GM12874 (cell line): ENCODE results near the gene SOX5.

Source experiments
- TF ChIP-seq, protein P1 (sequence below): IDR thresholded peaks from 2 replicates; pipeline ENCODE4 v1.5.1; 2011; ENCODE audit warnings: low read depth, mild to moderate bottlenecking, control low read depth, low read length, moderate library complexity; ENCODE audit not compliant: insufficient read depth

Gene SOX5

DNA sequence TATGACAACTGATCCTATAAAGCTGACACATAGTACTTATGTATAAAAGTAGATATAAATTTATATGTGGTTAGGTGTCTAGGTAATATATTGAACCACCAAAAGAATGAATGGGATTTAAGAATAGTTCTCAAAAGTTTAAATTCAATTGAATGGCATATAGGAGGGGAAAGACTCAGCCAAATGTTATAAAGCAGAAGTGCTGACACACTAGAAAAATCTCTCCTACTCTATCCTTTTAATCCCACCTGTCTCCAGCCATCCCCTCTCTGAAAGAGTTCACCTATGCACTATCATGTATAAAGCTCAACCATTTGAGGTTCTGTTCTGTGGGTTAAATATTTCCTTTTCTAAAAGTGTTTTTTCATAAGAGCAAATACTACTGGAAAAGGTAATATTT lies 400.7 kb downstream of the SOX5 start:
- TF ChIP-seq, protein P1, sequence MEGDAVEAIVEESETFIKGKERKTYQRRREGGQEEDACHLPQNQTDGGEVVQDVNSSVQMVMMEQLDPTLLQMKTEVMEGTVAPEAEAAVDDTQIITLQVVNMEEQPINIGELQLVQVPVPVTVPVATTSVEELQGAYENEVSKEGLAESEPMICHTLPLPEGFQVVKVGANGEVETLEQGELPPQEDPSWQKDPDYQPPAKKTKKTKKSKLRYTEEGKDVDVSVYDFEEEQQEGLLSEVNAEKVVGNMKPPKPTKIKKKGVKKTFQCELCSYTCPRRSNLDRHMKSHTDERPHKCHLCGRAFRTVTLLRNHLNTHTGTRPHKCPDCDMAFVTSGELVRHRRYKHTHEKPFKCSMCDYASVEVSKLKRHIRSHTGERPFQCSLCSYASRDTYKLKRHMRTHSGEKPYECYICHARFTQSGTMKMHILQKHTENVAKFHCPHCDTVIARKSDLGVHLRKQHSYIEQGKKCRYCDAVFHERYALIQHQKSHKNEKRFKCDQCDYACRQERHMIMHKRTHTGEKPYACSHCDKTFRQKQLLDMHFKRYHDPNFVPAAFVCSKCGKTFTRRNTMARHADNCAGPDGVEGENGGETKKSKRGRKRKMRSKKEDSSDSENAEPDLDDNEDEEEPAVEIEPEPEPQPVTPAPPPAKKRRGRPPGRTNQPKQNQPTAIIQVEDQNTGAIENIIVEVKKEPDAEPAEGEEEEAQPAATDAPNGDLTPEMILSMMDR = no peak

DNA sequence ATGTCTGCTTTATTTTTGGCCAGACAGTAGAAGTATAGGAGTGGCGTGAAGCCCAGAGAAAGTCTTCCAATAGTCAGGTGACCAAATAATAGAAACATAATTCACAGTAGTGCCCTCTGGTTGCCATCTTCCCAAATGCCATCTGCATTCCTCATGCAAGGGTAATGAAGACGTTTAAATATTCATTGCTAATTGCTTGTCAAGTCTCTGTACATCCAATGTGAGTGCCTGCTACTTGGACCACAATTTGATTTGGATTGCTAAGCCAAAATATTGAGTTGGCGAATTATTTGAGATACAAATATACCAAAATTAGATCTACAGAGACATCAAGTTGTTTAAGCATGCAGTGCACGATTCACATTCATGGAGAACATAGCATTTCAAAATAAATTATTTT lies 402.7 kb downstream of the SOX5 start:
- TF ChIP-seq, protein P1 = no peak

DNA sequence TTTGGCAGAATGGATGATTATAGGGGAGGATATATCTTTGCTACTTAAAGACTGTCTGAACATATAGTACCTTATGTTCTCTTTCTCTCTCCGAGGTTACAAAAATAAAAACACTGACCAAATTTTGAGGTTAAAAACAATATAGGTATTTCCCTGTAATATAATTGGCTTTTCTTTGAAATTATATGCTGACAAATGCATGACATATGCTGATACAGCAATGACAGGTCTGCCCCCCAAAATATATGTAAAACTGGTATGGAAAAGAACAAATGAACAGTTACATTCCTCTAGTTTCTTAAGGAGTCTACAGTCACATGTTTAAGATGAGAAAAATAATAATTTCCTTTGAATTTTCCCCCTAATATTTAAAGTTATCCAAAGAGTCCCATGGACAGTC lies 405.7 kb downstream of the SOX5 start:
- TF ChIP-seq, protein P1 = no peak

DNA sequence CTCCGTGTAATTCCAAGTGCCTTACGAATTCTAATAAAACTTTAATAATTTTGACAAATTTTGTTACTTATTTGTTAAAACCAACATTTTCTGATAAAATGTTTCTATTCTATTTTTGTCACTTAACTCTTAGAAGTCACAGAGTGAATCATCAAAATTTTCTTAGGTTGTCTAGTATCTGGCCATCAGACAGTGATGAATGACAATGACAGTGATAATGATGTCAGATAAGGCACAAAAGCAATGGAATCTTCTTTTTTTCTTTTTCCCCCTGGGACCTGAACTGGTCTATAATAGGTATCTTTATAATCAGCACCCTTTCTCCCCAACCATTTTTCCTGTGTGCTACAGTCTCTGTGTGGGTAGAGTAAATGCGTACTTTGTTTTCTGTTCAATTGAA lies 407.3 kb downstream of the SOX5 start:
- TF ChIP-seq, protein P1 = no peak

DNA sequence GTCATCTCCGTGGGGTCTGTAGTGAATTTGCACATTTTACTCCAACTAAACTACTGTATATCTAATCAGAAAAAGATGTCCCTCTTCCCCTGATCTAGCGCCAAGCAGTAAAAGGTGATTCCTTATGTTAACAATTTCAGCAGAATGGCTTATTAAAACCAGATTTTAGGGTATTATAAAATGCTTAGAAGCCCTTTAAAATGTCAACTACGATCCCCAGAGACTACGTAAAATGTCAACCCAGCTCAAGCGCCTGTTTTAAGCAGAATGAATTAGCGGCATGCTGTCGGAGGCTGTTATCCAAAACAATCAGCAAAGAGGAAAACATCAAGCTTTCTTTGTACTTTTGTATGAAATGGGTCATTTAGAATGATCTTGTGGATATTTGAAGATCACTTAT lies 408.9 kb downstream of the SOX5 start:
- TF ChIP-seq, protein P1 = no peak

DNA sequence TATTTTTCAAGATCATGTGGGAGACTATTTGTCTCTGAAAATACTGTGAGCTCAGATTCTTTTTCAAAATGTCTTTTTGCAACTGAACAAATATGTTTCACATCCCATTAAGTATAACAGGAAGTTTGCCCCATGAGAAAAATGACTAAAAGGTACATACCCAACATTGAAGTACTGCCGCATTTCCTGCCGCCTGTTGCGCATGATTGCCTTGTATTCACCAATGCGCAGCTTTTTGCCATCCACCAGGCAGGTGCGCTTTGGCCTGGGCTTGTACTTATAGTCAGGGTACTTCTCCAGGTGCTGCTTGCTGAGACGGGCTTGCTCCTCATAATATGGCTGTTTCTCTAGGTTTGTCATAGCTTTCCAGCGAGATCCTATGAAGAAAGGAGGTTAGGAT lies 413.2 kb downstream of the SOX5 start:
- TF ChIP-seq, protein P1 = no peak

DNA sequence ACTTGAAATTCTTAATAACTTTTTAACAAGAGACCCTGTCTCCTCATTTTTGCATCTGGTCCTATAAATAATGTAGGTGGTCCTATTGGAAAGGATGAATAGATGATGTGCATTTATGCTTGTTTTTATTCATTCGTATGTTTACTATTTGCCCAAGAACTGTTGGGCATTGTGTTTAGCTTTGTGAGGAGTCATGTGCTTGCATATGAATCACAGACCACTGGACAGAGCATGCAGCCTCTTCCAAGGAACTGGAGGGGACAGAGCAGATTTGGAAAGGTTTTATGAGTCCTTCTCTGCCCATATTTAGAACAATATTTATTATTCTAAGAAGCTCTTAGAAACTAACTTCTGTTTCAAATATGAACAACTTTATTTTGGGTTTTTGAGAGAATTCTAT lies 414.0 kb downstream of the SOX5 start:
- TF ChIP-seq, protein P1 = no peak

DNA sequence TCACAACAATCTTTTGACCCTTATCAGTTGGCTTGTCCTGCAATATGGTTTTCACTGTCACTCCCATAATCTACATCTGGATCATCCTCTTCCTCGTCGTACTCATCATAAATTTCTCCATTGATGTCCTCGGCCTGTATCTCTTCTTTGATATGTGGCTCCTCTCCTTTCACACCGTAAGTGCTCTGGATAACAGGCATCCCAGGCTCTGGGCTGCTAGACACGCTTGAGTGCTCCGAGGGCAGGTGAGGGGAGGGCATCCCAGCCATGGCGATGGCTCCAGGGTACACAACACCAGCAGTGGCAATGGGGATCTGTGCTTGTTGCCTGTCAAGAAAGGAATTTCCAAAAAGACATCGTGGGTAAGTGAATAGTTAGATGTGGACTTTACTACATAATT lies 415.3 kb downstream of the SOX5 start:
- TF ChIP-seq, protein P1 = no peak
